HCT116 (cell line): ENCODE measurements around the gene CSNK1G2. TPM values are rescaled to one million over a fixed set of nuclear protein-coding genes. Genes with fewer than 3 reads are reported as not detected.

ENCODE experiments used
- ATAC-seq: fragments of 200-7000 bp; cut with Tn5 transposase; 2 replicates; pipeline ENCODE4 v1.9.1; 2020; ENCODE audit warnings: mild to moderate bottlenecking, moderate library complexity
- BruUV-seq: library from RNA; stranded (reverse); fragments of 400-500 nt; replicated peaks from 2 replicates; lab custom pipeline; 2021; lab: Mats Ljungman, UMichigan
- CTCF ChIA-PET: fragments of 300-600 bp; sonication (Branson Sonifier 250); formaldehyde crosslinking; loops from one replicate; lab custom pipeline; 2021; ENCODE audit warnings: antibody characterized with exemption; lab: Charles Lee
- POLR2A ChIA-PET: fragments of 300-600, 350-600 bp; sonication (Branson Sonifier 250); formaldehyde crosslinking; loops from one replicate; lab custom pipeline; 2021; ENCODE audit warnings: antibody characterized with exemption; lab: Charles Lee
- RAD21 ChIA-PET, 2 experiments: fragments of 300-600 bp; sonication (Branson Sonifier 250); formaldehyde crosslinking; loops; one replicate each; lab custom pipeline; 2023; ENCODE audit warnings: low total read pairs in 2 of 2; ENCODE audit not compliant: uncharacterized antibody in 2 of 2, unreplicated experiment in 2 of 2, low non-redundant PET in 1 of 2; lab: Charles Lee
- DNase-seq: peaks from one replicate; pipeline ENCODE4 v3.0.0-alpha.2; 2010; ENCODE audit warnings: low read depth, low spot score
- H2AFZ ChIP-seq: fragments of 200-600 bp; shearing (Covaris generic), sonication (generic); 2 replicates; pipeline ENCODE4 v1.6.1; 2017; ENCODE audit warnings: low read depth, mixed run types, mixed read lengths, antibody characterized with exemption, low read length; ENCODE audit not compliant: poor library complexity, severe bottlenecking
- H3K27ac ChIP-seq: 2 replicates; pipeline ENCODE4 v1.5.1; 2012; ENCODE audit warnings: low read depth, low read length
- H3K27me3 ChIP-seq: fragments of 200-600 bp; sonication (generic); 2 replicates; pipeline ENCODE4 v1.6.1; 2016; ENCODE audit warnings: mixed run types, low read length, mixed read lengths; ENCODE audit not compliant: insufficient read depth
- H3K36me3 ChIP-seq, 2 experiments: fragments of 200-500 bp in 1 of 2; fragments of 200-600 bp in 1 of 2; sonication (Bioruptor generic) in 1 of 2; sonication (generic) in 1 of 2; 2 replicates each; pipeline versions ENCODE4 v1.5.1 to v1.6.1; 2014 to 2016; ENCODE audit warnings: low read length in 2 of 2, inconsistent platforms in 1 of 2, mixed read lengths in 1 of 2, mixed run types in 1 of 2; ENCODE audit not compliant: insufficient read depth in 2 of 2, control insufficient read depth in 1 of 2
- H3K4me1 ChIP-seq, 2 experiments: fragments of 200-600 bp in 1 of 2; sonication (generic) in 1 of 2; 2 replicates each; pipeline versions ENCODE4 v1.5.1 to v1.6.1; 2012 to 2017; ENCODE audit warnings: low read length in 2 of 2, inconsistent platforms in 1 of 2, mild to moderate bottlenecking in 1 of 2, mixed read lengths in 1 of 2, mixed run types in 1 of 2, moderate library complexity in 1 of 2; ENCODE audit not compliant: insufficient read depth in 2 of 2, control insufficient read depth in 1 of 2
- H3K4me2 ChIP-seq: fragments of 200-600 bp; sonication (generic); 2 replicates; pipeline ENCODE4 v1.6.1; 2017; ENCODE audit warnings: mixed run types, low read length, mixed read lengths
- H3K4me3 ChIP-seq, 2 experiments: fragments of 200-600 bp in 1 of 2; sonication (generic) in 1 of 2; replicated peaks in 1 of 2; 2 replicates each; pipeline ENCODE4 v1.5.1; 2011 to 2016; ENCODE audit warnings: low read length in 2 of 2, control low read depth in 1 of 2, low read depth in 1 of 2, mild to moderate bottlenecking in 1 of 2, mixed read lengths in 1 of 2, mixed run types in 1 of 2
- H3K79me2 ChIP-seq: fragments of 200-600 bp; sonication (generic); 2 replicates; pipeline ENCODE4 v1.6.1; 2017; ENCODE audit warnings: mild to moderate bottlenecking, mixed run types, low read length, moderate library complexity, mixed read lengths; ENCODE audit not compliant: insufficient read depth
- H3K9ac ChIP-seq: fragments of 200-600 bp; sonication (generic); 2 replicates; pipeline ENCODE4 v1.6.1; 2016; ENCODE audit warnings: low read length, mixed read lengths
- H3K9me2 ChIP-seq: fragments of 200-600 bp; sonication (generic), shearing (Covaris generic); 2 replicates; pipeline ENCODE4 v1.6.1; 2017; ENCODE audit warnings: mixed run types, mild to moderate bottlenecking, moderate library complexity; ENCODE audit not compliant: insufficient read depth
- H3K9me3 ChIP-seq, 2 experiments: fragments of 200-500 bp in 1 of 2; fragments of 200-600 bp in 1 of 2; sonication (Bioruptor generic) in 1 of 2; sonication (generic) in 1 of 2; 2 replicates each; pipeline ENCODE4 v1.6.1; 2014 to 2017; ENCODE audit warnings: low read length in 2 of 2, mixed read lengths in 2 of 2, inconsistent platforms in 1 of 2, low read depth in 1 of 2, mild to moderate bottlenecking in 1 of 2, mixed run types in 1 of 2, moderate library complexity in 1 of 2; ENCODE audit not compliant: control insufficient read depth in 1 of 2, insufficient read depth in 1 of 2
- H4K20me1 ChIP-seq: fragments of 200-600 bp; sonication (generic), shearing (Covaris generic); 2 replicates; pipeline ENCODE4 v1.6.1; 2017; ENCODE audit warnings: mixed run types, mild to moderate bottlenecking, moderate library complexity; ENCODE audit not compliant: insufficient read depth
- ATF3 ChIP-seq: IDR thresholded peaks from 2 replicates; pipeline ENCODE4 v1.6.1; 2012
- CBX3 ChIP-seq: IDR thresholded peaks from 2 replicates; pipeline ENCODE4 v1.6.1; 2012; ENCODE audit warnings: low read depth
- CEBPB ChIP-seq: IDR thresholded peaks from 2 replicates; pipeline ENCODE4 v1.6.1; 2012; ENCODE audit warnings: low read depth
- EZH2 ChIP-seq: fragments of 200-600 bp; sonication (generic); IDR thresholded peaks from 2 replicates; pipeline ENCODE4 v1.6.1; 2017; ENCODE audit warnings: antibody characterized with exemption, mixed run types
- POLR2A ChIP-seq: IDR thresholded peaks from 2 replicates; pipeline ENCODE4 v1.7.0; 2011; ENCODE audit warnings: borderline replicate concordance; ENCODE audit not compliant: insufficient read depth, insufficient read length; ENCODE audit errors: extremely low read depth
- POLR2AphosphoS5 ChIP-seq: IDR thresholded peaks from 2 replicates; pipeline ENCODE4 v1.6.1; 2011; ENCODE audit warnings: mild to moderate bottlenecking, low read depth, low read length, moderate library complexity
- RAD21 ChIP-seq: IDR thresholded peaks from 2 replicates; pipeline ENCODE4 v1.6.1; 2012; ENCODE audit warnings: low read depth, mild to moderate bottlenecking
- SIN3A ChIP-seq: IDR thresholded peaks from 2 replicates; pipeline ENCODE4 v1.6.1; 2012; ENCODE audit warnings: low read depth
- SRF ChIP-seq: IDR thresholded peaks from 2 replicates; pipeline ENCODE4 v1.6.1; 2012; ENCODE audit warnings: low read depth
- TCF7L2 ChIP-seq: IDR thresholded peaks from 2 replicates; pipeline ENCODE4 v1.7.0; 2011; ENCODE audit warnings: borderline replicate concordance, inconsistent platforms; ENCODE audit not compliant: insufficient read depth, insufficient read length; ENCODE audit errors: extremely low read depth
- YY1 ChIP-seq: IDR thresholded peaks from 2 replicates; pipeline ENCODE4 v1.6.1; 2011; ENCODE audit warnings: low read length, low read depth, moderate library complexity, mild to moderate bottlenecking; ENCODE audit not compliant: insufficient replicate concordance; ENCODE audit errors: extremely low read depth
- ZBTB33 ChIP-seq: IDR thresholded peaks from 2 replicates; pipeline ENCODE4 v1.6.1; 2011; ENCODE audit warnings: mild to moderate bottlenecking, low read length, moderate library complexity; ENCODE audit not compliant: insufficient replicate concordance; ENCODE audit errors: extremely low read depth
- ZNF274 ChIP-seq: fragments of 200-500 bp; sonication (Bioruptor generic); IDR thresholded peaks from 2 replicates; pipeline ENCODE4 v1.6.1; 2014; ENCODE audit warnings: mild to moderate bottlenecking, low read depth, low read length, inconsistent platforms
- intact Hi-C: fragments of 100-400 bp; cut with micrococcal nuclease; formaldehyde crosslinking; loops from 2 replicates; pipeline ENCODE4 v1.10.0; 2022
- total RNA-seq: library from RNA; stranded (reverse); gene quantifications from one replicate; pipeline ENCODE4 v1.2.1, GENCODE V29; 2021; ENCODE audit not compliant: unreplicated experiment

The CSNK1G2 gene
- total RNA-seq, 1 experiment from 2014 or later = 97.9 TPM

GRCh38 chr19:1944916-1945561 lies 4.1 kb downstream of the CSNK1G2 start:
- RAD21 ChIA-PET = no interaction called here
- peaks cover 14 to 56% of the 10 kb centered on the region in 2 experiments; a peak in 3 of 4 replicates for H3K4me1 ChIP-seq
- H3K27me3 ChIP-seq = no peaks in the 10 kb centered on the region
- H3K4me2 ChIP-seq = 0 out of 2 replicates have a peak overlapping the region, but pooled peaks have one; percentile 41
- H3K9ac ChIP-seq = no peak overlapping the region
- peak overlapping the region; percentile 20; the same call in 1 of the 2 replicates for H3K27ac ChIP-seq
- no peak for ATAC-seq
- TF ChIP-seq SIN3A (no peak), ZBTB33 (no peak), RAD21 (no peak), ZNF274 (no peak), CEBPB (no peak), POLR2AphosphoS5 (no peak), POLR2A (no peak), CBX3 (no peak), YY1 (no peak), TCF7L2 (no peak), EZH2 (no peak), ATF3 (no peak), SRF (no peak)
- no peaks in the 10 kb centered on the region for H3K9me3 ChIP-seq
- no TSS peak for BruUV-seq
- intact Hi-C loops = no loop called here
- H3K9me2 ChIP-seq = no peaks in the 10 kb centered on the region
- H3K36me3 ChIP-seq = 0 out of 4 replicates have a peak, but pooled peaks cover 0 to 6% of the 10 kb centered on the region in 2 experiments
- CTCF ChIA-PET = no interaction called here
- no peak overlapping the region for H2AFZ ChIP-seq
- peaks cover 83% of the 10 kb centered on the region for H3K79me2 ChIP-seq
- H3K4me3 ChIP-seq = no peak overlapping the region
- POLR2A ChIA-PET = no interaction called here
- no peak for DNase-seq
- no peaks in the 10 kb centered on the region for H4K20me1 ChIP-seq
